ENCODE data around the gene ABLIM2.

Gene ABLIM2

DNA sequence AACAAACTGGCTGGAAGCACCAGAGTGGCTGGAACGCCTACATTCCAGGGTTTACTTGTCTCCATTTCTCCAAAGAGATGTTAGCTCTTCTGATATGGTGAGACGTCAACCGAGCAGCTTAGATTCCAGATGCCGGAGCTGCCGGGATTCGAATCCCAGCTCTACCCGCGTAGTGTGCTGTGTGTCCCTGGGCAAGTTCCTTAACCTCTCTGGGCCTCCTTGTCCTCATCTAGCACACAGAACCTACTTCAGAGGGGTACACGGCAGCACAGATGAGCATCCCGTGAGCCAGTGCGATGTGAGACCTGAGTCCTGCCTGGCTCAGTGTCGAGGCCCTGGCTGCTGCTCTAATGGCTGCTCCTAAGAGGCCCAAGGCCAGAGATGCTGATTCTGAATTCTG, 60.1 kb downstream of the ABLIM2 start:
- TF ChIP-seq, protein P1, sequence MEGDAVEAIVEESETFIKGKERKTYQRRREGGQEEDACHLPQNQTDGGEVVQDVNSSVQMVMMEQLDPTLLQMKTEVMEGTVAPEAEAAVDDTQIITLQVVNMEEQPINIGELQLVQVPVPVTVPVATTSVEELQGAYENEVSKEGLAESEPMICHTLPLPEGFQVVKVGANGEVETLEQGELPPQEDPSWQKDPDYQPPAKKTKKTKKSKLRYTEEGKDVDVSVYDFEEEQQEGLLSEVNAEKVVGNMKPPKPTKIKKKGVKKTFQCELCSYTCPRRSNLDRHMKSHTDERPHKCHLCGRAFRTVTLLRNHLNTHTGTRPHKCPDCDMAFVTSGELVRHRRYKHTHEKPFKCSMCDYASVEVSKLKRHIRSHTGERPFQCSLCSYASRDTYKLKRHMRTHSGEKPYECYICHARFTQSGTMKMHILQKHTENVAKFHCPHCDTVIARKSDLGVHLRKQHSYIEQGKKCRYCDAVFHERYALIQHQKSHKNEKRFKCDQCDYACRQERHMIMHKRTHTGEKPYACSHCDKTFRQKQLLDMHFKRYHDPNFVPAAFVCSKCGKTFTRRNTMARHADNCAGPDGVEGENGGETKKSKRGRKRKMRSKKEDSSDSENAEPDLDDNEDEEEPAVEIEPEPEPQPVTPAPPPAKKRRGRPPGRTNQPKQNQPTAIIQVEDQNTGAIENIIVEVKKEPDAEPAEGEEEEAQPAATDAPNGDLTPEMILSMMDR (conservative IDR thresholded peaks at IDR 0.05), result no peak
- no peak overlapping the region for H3K27ac ChIP-seq

DNA sequence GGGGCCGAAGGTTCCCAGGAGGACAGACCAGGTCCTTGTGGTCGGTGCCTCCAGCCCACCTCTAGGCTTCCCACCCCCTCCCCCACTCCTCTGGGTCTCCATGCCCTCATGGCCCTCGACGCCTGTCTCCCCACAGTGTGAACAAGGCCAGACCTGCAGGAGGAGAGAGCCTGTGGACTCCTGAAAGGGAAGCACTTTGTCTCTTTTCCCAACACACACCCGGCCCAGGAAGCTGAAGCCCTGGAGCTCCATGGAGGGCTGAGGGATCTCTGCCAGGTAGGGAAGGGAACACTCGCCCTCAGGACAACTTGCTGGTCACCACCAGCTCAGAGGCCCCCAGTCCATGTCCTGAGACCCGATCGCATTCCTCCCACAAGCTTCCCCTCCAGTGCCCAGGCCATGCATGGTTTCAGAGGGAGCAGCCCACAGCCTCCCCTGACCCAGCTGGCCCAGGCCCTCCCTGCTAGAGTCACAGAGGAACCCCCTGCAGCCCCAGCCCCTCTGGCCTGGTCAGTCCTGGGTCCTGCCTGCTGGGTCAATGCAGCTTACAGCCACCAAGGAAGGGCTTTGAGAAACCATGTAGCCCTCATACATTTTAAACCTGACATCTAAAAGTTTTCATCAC, 60.8 kb downstream of the ABLIM2 start:
- no peak overlapping the region for H3K27ac ChIP-seq

DNA sequence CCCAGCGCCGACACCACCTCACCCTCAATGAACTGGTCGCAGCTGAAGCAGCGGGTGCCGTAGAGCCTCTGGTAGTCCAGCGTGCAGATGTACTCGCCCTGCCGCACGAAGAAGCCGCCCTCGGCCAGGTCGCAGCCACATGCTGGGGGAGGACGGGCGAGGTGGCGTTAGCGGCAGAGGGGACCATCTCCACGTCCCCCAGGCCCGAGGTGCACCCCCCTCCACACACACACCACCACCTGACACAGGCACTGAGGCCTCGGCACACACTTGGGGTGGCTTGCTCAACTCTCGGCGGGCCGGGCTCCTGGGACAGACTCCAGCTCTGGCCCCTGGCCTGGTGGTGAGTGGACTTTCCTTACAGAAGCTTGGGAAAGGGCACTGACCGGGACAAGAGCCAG, 61.5 kb downstream of the ABLIM2 start:
- no peak overlapping the region for H3K27ac ChIP-seq
- TF ChIP-seq, protein P1 (conservative IDR thresholded peaks at IDR 0.05), result no peak

More for the DNA sequence above, 60.8 kb downstream of the ABLIM2 start:
- TF ChIP-seq, protein P1 (conservative IDR thresholded peaks at IDR 0.05), result no peak

DNA sequence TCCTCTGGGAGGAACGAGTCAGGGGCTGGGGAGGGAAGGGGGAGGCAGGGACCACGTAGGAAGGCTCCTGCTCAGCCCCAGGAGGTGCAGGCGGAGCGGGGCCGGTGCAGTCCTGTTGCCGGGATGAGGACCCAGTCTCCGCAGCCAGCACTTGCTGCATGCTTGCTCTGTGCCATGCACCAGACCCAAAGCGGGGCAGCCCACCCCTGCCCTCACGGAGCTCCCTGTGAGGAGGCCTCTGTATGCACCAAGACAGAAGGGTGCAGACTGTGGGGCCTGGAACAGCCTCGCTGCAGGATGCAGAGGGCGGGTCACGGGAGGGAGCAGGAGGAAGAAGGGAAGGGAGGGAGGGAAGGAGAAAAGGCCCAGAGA, 61.9 kb downstream of the ABLIM2 start:
- TF ChIP-seq, protein P1 (conservative IDR thresholded peaks at IDR 0.05), result no peak

DNA sequence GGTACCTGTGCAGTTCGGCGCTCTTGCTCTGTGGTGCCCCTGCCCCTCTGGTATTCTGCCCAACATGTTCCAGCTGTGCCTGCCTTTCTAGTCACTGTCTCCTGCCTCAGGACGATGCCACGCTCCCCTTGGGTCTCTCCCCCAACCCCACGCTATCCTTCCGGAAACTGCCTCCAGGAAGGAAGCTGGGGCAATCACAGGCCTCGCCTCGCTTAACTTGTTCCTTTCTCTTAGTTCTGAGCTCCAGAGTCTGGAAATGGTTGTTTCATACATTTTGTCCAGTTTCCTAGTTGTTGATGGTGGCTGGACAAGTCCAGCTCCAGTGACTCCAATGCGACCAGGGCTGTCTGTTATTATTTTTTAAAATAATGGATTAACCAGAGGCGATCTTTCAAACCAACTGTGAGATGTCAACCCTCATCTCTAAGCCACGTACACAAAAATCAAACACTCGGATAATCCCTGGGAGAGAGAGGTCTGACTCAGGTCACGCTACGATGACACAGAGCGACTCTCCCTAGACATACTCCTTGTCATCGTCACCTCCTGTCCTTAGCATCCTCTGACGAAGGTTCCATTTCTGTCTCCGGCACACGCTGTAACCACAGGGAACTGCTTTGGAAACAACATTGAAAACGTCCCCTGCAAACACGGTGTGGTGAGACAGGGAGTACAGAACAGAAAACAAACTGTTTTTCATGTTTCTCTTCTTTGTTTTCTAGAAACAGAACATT, 62.5 kb downstream of the ABLIM2 start:
- TF ChIP-seq, protein P1 (conservative IDR thresholded peaks at IDR 0.05), result no peak
- no peak overlapping the region for H3K27ac ChIP-seq

More for the DNA sequence above, 61.9 kb downstream of the ABLIM2 start:
- H3K27ac ChIP-seq, result no peak overlapping the region

DNA sequence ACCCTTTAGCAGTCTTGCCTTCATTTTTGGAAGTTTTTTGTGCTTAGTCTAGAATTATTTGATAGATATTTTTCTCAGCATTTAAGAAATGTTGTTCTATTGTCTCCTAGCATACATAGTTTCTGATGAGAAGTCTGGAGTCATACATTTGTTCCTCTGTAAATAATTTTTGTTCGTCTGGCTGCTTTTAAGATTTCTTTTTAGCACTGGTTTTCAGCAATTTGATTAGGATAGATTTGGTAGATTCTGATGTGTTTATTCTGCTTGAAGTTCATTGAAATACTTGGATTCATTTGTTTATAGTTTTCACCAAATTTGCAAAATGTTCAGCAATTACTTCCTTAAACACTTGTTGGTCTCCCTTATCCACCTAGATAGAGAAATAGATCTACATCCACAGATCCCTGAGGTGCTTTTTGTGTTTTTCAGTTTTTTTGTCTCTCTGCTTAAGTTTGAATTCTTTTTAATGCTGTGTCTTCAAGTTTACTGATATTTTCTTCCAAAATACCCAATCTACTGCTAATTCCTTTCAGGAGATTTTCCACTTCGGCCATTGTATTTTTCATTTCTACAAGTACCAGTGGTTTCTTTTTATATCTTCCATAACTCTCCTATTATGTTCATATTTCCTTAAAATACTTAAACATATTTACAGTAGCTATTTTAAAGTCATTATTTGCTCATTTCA, 64.9 kb downstream of the ABLIM2 start:
- TF ChIP-seq, protein P1 (conservative IDR thresholded peaks at IDR 0.05), result no peak
- H3K27ac ChIP-seq, result no peak overlapping the region

DNA sequence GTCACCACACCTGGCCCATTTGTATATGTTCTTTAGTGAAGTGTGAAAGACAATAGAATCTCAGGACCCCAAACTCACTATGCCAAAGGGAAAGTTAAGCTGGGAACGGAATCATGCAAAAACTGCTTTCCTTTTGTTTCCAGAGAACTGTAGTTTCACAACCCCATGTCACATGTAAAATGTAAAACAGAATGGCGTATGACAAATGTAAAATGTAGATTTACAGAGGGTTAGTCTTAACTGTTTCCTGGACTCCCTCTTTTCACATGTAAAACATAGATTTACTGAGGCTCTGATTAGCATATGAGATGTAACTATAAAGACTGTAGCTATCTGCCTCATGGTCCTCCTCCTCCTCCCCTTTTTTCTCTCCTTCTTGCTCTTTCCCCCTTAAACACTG, 66.3 kb downstream of the ABLIM2 start:
- no peak overlapping the region for H3K27ac ChIP-seq
- TF ChIP-seq, protein P1 (conservative IDR thresholded peaks at IDR 0.05), result no peak
